GM12801 (cell line): ENCODE data around the gene MAGI1.

Experiments used
- CTCF ChIP-seq: IDR thresholded peaks from one replicate; pipeline ENCODE4 v1.5.1; 2011; ENCODE audit warnings: control low read depth; ENCODE audit not compliant: insufficient read length; ENCODE audit errors: extremely low read depth

Gene MAGI1

GRCh38 chr3:65979162-65979561 is 59.6 kb downstream of the MAGI1 start:
- no peak for TF ChIP-seq CTCF

- no peak for TF ChIP-seq CTCF
Measured at GRCh38 chr3:65978116-65978515, 60.6 kb downstream of the MAGI1 start.

- TF ChIP-seq CTCF: no peak
Measured at GRCh38 chr3:65975032-65975431, 63.7 kb downstream of the MAGI1 start.

- no peak for TF ChIP-seq CTCF
Measured at GRCh38 chr3:65974509-65974908, 64.2 kb downstream of the MAGI1 start.

GRCh38 chr3:65972765-65973164 is 66.0 kb downstream of the MAGI1 start:
- TF ChIP-seq CTCF: no peak

GRCh38 chr3:65971293-65972252 is 67.1 kb downstream of the MAGI1 start:
- no peak for TF ChIP-seq CTCF

- TF ChIP-seq CTCF: no peak
Measured at GRCh38 chr3:65968996-65969395, 69.7 kb downstream of the MAGI1 start.
